ENCODE measurements around the gene ZBTB38.

- no peak for TF ChIP-seq CTCF (IDR thresholded peaks at IDR 0.05 in 8 of 11, conservative IDR thresholded peaks at IDR 0.05 in 3 of 11)
- no peak for TF ChIP-seq POLR2AphosphoS5 (IDR thresholded peaks at IDR 0.05)
These were observed 26.8 kb upstream of the ZBTB38 start for GRCh38 chr3:141341536-141341935.
